HCEC 1CT (cell line): Measurements from ENCODE around the gene CAPN10.
"Not testable (repeated sequence)": the region's sequence is repeated elsewhere in the genome, so short reads cannot be mapped to it uniquely, and the experiment has no call there.

ENCODE experiments used
- DNase-seq: peaks from one replicate; pipeline ENCODE4 v3.0.0-alpha.2; 2017

Gene CAPN10, protein sequence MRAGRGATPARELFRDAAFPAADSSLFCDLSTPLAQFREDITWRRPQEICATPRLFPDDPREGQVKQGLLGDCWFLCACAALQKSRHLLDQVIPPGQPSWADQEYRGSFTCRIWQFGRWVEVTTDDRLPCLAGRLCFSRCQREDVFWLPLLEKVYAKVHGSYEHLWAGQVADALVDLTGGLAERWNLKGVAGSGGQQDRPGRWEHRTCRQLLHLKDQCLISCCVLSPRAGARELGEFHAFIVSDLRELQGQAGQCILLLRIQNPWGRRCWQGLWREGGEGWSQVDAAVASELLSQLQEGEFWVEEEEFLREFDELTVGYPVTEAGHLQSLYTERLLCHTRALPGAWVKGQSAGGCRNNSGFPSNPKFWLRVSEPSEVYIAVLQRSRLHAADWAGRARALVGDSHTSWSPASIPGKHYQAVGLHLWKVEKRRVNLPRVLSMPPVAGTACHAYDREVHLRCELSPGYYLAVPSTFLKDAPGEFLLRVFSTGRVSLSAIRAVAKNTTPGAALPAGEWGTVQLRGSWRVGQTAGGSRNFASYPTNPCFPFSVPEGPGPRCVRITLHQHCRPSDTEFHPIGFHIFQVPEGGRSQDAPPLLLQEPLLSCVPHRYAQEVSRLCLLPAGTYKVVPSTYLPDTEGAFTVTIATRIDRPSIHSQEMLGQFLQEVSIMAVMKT

DNA sequence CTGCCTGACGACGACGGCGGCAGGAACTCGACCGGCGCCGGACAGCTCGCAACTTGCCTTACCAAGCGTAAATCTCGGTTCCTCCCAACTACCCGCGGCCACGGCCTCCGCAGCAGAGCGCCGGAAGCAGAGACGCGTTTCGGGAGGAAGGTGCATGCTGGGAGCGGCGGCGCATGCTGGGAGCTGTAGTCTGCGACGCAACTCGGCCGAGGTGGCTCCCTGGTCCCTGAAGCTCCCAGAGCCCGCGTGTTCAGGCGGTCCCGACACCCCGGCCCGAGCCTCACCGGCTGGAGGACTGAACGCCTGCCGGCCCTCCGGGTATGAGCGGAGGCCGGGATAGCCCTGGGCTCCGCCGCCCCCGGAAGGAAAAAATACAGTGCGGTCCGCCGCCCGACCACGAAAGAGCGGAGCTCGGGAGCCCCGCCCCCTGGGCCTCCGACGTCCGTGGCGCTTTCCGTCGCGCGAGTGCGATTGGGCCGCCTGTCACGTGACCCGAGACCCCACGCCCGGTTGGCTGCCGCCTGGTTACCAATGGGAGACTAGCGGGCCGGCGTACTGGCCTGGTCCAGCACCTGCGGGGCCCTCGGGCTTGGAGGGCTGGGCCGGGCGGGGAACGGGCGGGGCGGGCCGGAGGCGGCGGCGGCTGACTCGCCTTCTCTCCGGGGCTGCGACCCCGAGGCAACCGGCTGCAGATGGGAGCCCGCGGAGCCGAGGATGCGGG lies at the start of gene CAPN10:
Gene CAPN10, plus strand, starts transcription at position 537 of the 721 bp plus-strand sequence. Its CDS starts 178 bp downstream, at position 715.
- DNase-seq, result peak; percentile 95

DNA sequence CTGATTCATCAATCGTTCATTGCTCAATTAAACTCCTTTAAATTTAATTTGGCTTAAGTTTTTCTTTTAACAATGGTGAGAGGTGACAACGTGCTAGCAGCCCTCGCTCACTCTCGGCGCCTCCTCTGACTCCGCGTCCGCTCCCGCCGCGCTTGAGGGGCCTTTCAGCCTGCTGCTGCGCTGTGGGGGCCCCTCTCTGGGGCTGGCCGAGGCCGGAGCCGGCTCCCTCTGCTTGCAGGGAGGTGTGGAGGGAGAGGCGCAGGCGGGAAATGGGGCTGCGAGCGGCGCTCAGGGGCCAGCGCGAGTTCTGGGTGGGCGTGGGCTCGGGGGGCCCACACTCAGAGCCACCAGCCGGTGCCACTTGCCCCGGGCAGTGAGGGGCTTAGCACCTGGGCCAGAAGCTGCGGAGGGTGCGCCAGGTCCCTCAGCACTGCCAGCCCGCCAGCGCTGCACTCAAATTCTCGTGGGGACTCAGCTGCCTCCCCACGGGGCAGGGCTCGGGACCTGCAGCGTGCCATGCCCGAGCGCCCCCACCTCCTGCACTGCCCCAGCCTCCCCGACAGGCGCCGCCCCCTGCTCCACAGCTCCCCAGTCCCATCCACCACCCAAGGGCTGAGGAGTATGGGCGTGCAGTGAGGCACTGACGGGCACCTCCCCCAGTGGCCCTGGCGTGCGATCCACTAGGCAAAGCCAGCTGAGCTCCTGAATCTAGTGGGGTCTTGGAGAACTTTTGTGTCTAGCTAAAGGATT lies 48.3 kb upstream of the CAPN10 start:
- DNase-seq, result no peak

DNA sequence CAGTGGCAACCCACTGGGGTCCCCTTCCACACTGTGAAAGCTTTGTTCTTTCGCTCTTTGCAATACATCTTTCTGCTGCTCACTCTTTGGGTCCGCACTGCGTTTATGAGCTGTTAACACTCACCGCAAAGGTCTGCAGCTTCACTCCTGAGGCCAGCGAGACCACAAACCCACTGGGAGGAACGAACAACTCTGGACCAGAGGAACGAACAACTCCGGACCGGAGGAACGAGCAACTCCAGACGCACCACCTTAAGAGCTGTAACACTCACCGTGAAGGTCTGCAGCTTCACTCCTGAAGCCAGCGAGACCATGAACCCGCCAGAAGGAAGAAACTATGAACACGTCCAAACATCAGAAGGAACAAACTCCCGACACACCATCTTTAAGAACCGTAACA lies 47.4 kb upstream of the CAPN10 start:
- not testable (repeated sequence) for DNase-seq

DNA sequence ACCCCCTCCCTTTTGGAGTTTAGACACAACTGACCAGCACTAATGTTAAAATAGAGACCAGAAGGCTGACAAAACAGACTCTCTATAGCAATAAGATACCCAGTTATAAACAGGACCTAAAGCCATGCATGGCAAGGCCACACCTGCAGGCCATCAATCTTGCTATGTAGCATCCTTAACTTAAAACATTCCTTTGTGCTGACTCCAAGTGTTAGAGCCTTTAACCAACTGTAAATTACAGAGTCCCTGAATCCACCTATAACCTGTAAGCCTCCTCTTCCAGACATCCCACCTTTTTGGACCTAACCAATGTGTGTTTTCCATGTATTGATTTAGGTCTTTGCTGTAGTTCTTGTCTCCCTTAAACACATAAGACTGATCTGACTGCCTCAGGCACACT lies 46.6 kb upstream of the CAPN10 start:
- DNase-seq, result no peak

DNA sequence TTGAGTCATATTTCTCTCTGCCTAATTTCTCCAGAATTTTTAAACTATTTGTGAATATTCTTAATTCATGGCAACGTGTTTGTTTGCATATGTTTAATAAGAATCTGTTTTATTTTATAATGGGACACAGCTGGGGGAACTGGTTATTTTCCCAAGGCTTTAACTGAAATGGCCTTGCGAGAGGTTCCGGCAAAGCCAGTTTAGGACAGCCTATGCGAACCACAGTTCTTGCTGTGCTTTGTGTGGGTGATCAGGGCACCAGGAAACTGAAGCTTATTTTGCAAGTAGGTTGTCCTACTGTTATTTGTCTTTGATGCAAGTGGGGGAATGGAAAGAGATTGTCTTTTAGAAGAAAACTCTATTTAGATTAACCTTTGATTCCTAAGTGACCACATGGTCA lies 35.2 kb upstream of the CAPN10 start:
- no peak for DNase-seq

DNA sequence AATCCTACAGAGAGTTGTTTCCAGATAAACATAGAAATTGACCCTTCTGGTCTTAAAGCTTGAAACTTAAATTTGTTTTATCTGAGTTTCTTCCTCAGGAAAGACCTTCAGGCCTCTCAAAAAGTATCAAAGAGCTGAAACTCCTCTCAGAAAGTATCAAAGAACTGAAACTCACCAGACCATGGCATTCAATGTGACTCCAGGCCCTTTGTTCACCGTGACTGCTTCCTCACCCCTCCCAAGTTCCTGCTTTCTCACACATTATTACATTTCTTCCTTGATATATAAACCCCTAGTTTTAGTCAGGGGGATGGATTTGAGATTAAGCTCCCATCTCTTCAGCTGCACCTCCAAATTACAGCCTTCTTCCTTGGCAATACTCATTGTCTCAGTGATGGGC lies 34.7 kb upstream of the CAPN10 start:
- DNase-seq, result no peak

DNA sequence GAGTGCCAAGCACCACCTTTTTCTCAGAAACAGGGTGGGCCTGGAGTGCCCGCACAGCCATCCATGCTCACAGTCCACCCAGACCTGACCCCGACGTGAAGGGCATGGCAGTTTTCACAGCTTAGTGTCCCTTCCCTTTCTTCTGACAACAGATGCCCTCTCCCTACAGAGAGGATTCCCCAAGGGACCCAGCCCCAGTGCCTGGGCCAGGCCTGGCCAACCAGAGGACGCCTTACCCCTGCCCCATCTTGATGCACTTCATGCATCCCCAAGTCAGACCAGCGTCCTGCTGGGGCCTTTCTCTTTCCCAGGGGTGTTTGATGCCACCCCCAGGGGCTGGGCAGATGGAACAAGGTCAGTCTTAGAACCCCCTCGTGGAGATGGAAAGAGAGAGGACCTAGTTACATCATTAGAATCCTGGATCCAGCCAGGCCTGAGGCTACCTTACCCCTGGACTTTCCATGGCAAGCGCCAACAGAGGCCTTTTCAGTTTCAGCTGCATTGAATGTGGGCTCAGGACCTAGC lies 32.5 kb upstream of the CAPN10 start:
- DNase-seq, result no peak

DNA sequence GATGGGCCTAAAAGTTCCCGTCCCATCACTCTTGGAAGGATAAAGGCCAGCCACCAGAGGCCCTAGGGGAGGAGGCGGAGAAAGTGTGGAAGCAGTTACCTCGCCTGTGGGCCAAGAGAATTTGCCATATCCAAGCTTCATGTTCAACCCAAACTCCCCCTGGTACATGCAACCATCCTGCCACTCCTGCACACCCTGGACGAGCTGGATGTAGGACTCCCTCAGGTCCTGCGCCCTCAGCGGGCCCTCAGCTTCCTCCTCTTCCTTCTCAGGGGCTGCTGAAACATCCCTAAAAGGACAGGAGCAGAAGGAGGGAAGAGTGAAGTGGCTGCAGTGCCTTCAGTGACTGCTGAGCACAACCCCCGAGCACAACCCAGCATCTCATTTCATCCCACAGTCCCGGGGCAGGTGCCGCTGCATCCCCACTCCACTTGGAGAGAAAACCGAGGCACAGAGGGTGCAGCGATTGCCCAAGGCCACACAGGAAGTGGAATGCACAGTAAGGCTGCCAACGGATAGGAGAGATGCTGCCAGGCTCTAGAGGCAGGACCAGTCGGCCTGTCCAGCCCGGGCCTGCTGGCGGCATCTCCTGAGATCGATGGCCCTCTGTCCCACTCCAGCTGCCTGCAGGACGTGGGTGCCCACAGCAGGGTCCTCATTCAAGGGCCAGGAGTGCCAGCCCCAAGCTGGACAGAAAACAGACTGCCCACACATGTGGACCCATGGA lies 31.6 kb upstream of the CAPN10 start:
- DNase-seq, result no peak

DNA sequence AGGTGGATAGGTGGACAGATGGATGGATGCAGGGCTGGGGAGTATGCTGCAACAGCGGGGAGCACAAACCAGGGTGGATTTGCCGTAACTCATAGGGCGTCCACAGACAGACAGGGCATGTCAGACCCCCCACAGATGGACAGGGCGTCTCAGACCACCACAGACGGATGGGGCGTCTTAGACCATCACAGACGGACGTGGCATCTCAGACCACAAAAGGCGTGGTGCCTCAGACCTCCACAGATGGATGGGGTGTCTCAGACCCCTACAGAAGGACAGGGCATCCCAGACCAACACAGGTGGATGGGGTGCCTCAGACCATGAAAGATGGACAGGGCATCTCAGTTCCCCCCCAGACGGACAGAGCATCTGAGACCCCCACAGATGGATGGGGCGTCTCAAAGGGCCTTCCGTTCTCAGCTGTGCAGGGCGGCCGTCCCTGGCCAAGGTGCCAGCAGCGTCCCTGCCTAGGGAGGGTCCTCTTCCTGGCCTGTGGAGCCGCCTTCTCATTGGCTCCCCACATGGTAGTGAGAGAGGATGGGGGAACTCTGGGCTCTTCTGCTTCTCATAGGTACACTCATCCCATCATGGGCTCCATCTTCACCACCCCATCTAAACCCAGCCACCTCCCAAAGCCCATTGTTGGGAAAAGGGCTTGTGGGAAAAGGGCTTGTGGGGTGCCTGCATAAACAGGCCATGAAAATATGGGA lies 30.8 kb upstream of the CAPN10 start:
- DNase-seq, result no peak

DNA sequence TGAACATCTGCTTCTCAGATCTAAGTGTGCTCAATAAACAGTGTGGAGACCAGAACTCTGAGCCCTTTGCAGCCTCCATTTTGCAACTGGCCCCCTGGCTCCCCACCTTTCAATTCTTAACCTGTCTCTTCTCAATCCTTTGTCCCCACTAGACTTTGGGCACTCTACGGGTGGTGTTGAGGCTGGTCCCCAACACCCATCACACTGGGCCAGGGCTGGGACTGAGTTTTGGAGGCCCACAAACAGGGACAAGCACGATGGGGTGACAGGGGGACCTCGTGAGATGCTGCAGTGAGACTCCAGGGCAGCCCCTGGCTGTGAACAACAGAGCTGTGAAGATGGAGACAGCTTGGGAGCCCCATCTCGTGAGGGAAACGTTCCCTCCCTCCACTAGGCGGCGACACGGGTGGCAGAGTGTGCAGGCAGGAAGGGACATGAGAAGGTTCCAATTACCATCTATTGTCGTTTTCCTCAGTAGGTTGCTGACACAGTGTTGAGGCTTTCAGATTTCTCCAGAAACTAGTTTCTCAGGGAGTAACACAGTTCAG lies 29.9 kb upstream of the CAPN10 start:
- DNase-seq, result peak; percentile 24

DNA sequence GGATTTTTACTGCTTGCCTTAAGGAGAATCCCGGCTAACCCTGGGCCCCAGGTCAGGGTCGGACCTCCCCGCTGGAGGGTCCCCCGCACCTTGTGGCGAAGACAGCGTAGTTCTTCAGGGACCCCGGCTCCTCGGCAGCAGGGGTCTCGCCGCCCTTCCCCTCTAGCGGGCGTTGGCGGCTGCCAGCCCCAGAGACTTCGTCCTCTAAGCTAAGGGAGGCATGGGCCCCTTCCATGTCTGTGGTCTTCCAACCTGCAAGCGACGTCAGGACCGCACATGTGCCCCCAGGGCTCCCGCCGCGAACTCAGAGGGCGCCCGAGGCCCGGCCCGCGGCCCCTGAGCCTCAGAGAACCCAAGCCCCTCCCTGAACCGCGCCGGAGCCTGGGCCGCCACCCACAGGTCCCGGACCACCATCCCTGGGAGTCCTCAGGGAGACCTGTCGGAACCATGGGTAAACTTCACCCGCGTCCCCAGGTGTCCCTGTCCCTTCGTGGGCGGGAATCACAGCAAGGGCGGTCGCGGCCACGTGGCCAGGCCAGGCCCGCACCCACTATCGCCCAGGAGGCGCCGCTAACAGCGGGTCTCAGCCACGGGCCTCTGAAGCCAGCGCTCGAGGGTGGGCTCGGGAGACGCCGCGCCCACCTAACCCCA lies 29.3 kb upstream of the CAPN10 start:
- DNase-seq, result no peak

DNA sequence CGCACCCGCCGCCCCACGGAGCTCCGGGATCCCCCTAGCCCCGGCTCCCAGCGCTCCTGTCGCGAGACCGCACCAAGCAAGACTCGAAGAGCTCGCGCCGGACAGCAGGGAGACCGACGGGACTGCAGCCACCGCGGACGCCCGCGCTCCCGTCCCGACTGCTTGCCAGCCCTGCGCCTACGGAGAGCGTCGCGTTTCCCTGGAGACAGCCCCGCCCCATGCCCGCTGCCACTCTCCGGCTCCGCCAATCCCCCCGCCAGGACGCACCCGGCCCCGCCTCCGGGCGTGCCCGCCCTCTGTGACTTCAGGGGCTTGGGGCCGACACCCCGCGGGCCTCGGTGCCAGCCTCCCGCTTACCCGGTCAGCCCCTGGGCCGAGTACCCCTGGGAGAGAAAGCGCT lies 28.7 kb upstream of the CAPN10 start, which contains the start of gene ANKMY1:
Gene ANKMY1, minus strand, starts transcription at position 181 of the 400 bp plus-strand sequence. CDS start 653 bp downstream, outside the sequence.
- DNase-seq, result peak; percentile 61

DNA sequence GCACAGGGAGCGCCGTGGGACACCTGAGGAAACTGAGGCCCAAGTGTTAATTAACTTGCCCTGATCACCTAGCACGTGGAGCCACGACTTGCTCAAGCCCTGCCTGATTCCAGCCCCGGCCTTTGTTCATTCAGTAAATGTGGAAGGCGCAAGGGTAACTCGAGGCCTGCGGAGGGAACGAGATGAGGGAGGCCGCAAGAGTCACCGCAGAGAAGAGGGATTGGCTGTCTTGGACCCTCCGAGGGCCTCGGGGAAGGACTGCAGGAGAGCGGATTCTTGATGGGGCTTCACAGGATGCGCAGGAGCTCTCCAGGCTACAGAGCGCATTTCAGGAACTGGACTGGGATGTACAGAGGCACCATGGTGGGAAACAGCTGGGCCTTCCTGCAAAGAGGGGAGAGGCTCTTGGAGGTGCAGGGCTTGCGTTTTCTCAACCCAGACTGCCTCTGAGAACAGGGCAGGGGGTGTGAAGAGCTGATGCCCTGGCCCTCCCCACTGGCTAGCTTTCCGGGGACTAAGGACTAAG lies 28.2 kb upstream of the CAPN10 start:
- DNase-seq, result no peak

DNA sequence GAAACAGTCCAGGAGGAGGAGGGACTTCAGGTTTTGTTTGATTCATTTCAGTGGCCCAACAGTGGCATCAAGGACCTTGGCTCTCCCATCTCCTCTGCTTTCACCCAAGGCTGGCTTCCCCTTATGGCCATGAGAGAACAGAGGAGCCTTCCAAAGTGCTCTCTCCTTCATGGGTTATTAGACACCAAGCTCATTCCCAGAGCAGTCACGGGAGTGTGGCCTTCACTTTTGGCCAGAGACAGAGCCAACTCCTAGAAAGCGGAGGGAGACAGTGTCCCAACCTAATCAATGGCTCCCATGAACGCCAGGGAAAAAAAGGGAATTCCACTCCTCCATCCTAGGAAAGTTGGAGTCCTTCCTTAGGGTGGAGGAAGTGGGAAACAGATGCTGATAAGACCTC lies 27.2 kb upstream of the CAPN10 start:
- no peak for DNase-seq

DNA sequence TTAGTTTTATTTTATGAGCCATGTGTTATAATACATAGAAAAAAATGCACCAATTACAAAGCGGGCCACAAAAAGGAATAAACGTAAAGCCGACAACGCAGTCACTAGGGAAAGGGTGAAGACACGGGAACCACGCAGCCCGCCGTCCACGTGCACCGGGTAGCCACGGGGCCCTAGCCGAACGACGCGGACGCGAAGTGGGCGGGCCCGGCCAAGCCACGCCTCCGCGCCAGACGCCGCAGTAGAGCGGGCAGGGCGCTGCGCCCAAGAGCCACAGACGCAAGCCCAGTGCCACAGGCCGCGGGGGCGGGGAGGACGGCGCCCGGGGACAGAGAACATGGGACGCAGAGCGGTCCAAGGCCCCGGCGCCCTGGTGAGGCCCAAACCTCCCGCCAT lies 26.5 kb upstream of the CAPN10 start, which contains the start of gene DUSP28:
Gene DUSP28, plus strand, starts transcription at position 274 of the 396 bp plus-strand sequence. CDS start 328 bp downstream, outside the sequence.
- DNase-seq, result peak; percentile 85

DNA sequence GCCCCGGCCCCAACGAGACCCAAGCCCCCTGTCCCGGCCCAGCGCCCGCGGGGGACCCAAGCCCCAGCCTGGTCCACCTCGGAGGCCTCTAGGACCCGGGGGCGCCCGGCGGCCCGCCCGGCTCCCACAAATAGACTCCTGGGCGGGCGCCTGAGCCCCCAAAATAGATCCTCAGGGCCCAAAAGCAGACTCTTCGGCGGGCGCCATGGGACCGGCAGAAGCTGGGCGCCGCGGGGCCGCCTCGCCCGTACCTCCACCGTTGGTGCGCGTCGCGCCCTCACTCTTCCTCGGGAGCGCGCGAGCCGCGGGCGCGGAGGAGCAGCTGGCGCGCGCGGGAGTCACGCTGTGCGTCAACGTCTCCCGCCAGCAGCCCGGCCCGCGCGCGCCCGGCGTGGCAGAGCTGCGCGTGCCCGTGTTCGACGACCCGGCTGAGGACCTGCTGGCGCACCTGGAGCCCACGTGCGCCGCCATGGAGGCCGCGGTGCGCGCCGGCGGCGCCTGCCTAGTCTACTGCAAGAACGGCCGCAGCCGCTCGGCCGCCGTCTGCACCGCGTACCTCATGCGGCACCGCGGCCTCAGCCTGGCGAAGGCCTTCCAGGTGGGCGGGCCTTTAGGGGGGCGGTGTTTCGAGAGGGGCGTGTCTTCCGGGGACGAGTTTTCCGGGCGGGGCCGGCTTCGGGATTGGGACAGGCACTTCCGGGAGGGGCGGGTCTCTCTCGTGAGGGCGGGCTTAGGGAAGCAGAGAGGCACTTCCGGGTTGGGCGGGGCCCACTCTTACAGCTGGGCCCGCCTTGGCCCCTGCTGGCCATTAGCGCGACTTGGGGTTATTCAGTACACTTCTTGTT lies 25.8 kb upstream of the CAPN10 start:
- DNase-seq, result peak; percentile 98

DNA sequence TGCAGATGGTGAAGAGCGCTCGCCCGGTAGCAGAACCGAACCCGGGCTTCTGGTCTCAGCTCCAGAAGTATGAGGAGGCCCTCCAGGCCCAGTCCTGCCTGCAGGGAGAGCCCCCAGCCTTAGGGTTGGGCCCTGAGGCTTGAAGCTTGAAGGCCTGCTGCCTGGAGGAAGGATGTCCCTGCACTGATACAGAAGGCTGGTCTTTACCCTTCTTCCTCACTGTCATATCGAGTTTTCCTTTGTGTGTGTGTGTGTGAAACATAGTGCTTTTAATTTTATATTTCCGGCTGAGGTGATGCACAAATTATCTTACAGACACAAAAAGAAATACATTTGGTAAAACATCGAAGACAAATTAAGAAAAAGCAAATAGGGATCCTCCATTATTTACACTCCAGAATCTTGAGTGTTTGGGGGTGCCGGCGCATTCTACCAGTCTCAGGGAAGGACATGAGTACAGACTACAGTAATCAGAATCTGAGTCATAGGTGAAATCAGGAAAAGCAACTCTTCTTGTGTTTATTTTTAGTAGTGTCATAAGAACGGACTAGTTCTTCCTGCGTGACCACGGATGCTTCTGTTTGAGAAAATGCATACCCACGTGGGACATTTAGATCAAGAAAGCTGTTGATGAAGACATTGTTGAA lies 25.1 kb upstream of the CAPN10 start:
- DNase-seq, result peak; percentile 88

DNA sequence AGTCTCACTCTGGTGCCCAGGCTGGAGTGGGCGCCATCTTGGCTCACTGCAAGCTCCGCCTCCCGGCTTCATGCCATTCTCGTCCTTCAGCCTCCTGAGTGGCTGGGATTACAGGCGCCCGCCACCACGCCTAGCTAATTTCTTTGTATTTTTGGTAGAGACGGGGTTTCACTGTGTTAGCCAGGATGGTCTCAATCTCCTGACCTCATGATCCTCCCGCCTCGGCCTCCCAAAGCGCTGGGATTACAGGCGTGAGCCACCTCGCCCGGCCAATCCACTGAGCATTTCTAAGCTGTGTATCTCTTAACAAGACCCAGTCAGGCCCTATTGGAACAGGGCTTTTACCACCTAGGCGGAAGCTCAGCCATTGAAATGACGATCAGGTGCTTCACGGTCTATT lies 23.3 kb upstream of the CAPN10 start:
- DNase-seq, result not testable (repeated sequence)
